Omental fat pad (tissue), 4 donors: ENCODE results near the gene TTC28. TPM values are rescaled to one million over a fixed set of nuclear protein-coding genes. Genes with fewer than 3 reads are reported as not detected.
"Not testable (repeated sequence)": the region's sequence is repeated elsewhere in the genome, so short reads cannot be mapped to it uniquely, and the experiment has no call there.

Experiments used
- ATAC-seq: fragments of 150-250 bp; one replicate; pipeline ENCODE4 v1.9.1; 2016; ENCODE audit warnings: mild to moderate bottlenecking, moderate library complexity; ENCODE audit not compliant: low FRiP score
- DNase-seq: peaks from one replicate; pipeline ENCODE4 v3.0.0-alpha.2; 2019; ENCODE audit warnings: low spot score
- CTCF ChIP-seq, 3 donors: fragments of 450-650 bp; IDR thresholded peaks; one replicate each; pipeline ENCODE4 v1.5.1; 2016 to 2017; ENCODE audit warnings: antibody characterized with exemption in 3 of 3, mild to moderate bottlenecking in 3 of 3, moderate library complexity in 2 of 3
- total RNA-seq, 4 donors: library from RNA; depleted of rRNA; stranded (reverse); fragments of >200 nt; gene quantifications; one replicate each; pipeline ENCODE4 v1.1.0, GENCODE V29; 2016

TTC28 gene
- total RNA-seq, 4 donors from 2014 or later, result 28.6 to 103 (median 50.6) TPM

GRCh38 chr22:28093711-28094110 lies 585.9 kb downstream of the TTC28 start:
- DNase-seq (no peak), ATAC-seq (no peak)
- no peak for TF ChIP-seq CTCF (IDR thresholded peaks at IDR 0.05)

- ATAC-seq, result no peak
- DNase-seq, result no peak
- TF ChIP-seq CTCF (IDR thresholded peaks at IDR 0.05), result no peak
These were observed 588.2 kb downstream of the TTC28 start for GRCh38 chr22:28091486-28091885.

GRCh38 chr22:28089541-28089940 lies 590.1 kb downstream of the TTC28 start:
- not testable (repeated sequence) for DNase-seq, ATAC-seq

GRCh38 chr22:28077166-28077565 lies 602.5 kb downstream of the TTC28 start:
- DNase-seq, result no peak
- no peak for TF ChIP-seq CTCF (IDR thresholded peaks at IDR 0.05)
- ATAC-seq, result no peak

GRCh38 chr22:28075358-28075981 lies 604.2 kb downstream of the TTC28 start:
- DNase-seq (no peak), ATAC-seq (no peak)
- TF ChIP-seq CTCF (IDR thresholded peaks at IDR 0.05), result no peak

GRCh38 chr22:28074526-28074925 lies 605.1 kb downstream of the TTC28 start:
- no peak for TF ChIP-seq CTCF (IDR thresholded peaks at IDR 0.05)
- no peak for ATAC-seq
- DNase-seq, result no peak

- no peak for DNase-seq
- no peak for ATAC-seq
- no peak for TF ChIP-seq CTCF (IDR thresholded peaks at IDR 0.05)
These were observed 607.6 kb downstream of the TTC28 start for GRCh38 chr22:28072066-28072465.
